Kidney epithelial cell (primary cell): ENCODE data around the gene GPR156. TPM values are rescaled to one million over a fixed set of nuclear protein-coding genes. Genes with fewer than 3 reads are reported as not detected.

Experiments used
- DNase-seq: peaks from one replicate; pipeline ENCODE4 v3.0.0-alpha.2; 2010; ENCODE audit warnings: low read depth
- H3K27me3 ChIP-seq: 2 replicates; pipeline ENCODE4 v1.6.0; 2011; ENCODE audit warnings: low read length; ENCODE audit not compliant: control insufficient read depth, insufficient read depth
- H3K36me3 ChIP-seq: 2 replicates; pipeline ENCODE4 v1.5.1; 2011; ENCODE audit warnings: low read length; ENCODE audit not compliant: control insufficient read depth, insufficient read depth
- H3K4me3 ChIP-seq: 2 replicates; pipeline ENCODE4 v1.5.1; 2011; ENCODE audit warnings: low read depth, mild to moderate bottlenecking, control low read depth, low read length
- CTCF ChIP-seq: IDR thresholded peaks from 2 replicates; pipeline ENCODE4 v1.5.1; 2011; ENCODE audit warnings: mild to moderate bottlenecking, moderate library complexity, low read length, control low read depth, inconsistent platforms; ENCODE audit not compliant: insufficient read depth, poor library complexity, severe bottlenecking
- total RNA-seq: library from RNA; depleted of rRNA; stranded (reverse); fragments of >200 nt; gene quantifications from 2 replicates; pipeline ENCODE4 v1.2.3, GENCODE V29; 2015

GPR156 gene
- total RNA-seq, 1 donor from 2014 or later = 0.63 TPM

GRCh38 chr3:120177707-120178306 is 107.2 kb downstream of the GPR156 start:
- no peaks in the 10 kb centered on the region for H3K27me3 ChIP-seq
- no peak for DNase-seq
- no peaks in the 10 kb centered on the region for H3K36me3 ChIP-seq
- TF ChIP-seq CTCF = no peak
- no peak overlapping the region for H3K4me3 ChIP-seq

GRCh38 chr3:120177151-120177550 is 107.9 kb downstream of the GPR156 start:
- H3K4me3 ChIP-seq = no peak overlapping the region
- no peaks in the 10 kb centered on the region for H3K36me3 ChIP-seq
- TF ChIP-seq CTCF = peak; percentile 5
- H3K27me3 ChIP-seq = no peaks in the 10 kb centered on the region
- peak; percentile 74 for DNase-seq

- TF ChIP-seq CTCF = no peak
- Histone ChIP-seq H3K4me3 (no peak overlapping the region), H3K27me3 (no peaks in the 10 kb centered on the region), H3K36me3 (no peaks in the 10 kb centered on the region)
- DNase-seq = no peak
These were observed 110.0 kb downstream of the GPR156 start for GRCh38 chr3:120174811-120175539.

GRCh38 chr3:120173056-120173675 is 111.9 kb downstream of the GPR156 start:
- Histone ChIP-seq H3K36me3 (no peaks in the 10 kb centered on the region), H3K27me3 (no peaks in the 10 kb centered on the region), H3K4me3 (no peak overlapping the region)
- TF ChIP-seq CTCF = no peak
- DNase-seq = no peak

GRCh38 chr3:120172070-120172469 is 113.0 kb downstream of the GPR156 start:
- no peak for DNase-seq
- Histone ChIP-seq H3K36me3 (no peaks in the 10 kb centered on the region), H3K4me3 (no peak overlapping the region), H3K27me3 (no peaks in the 10 kb centered on the region)
- no peak for TF ChIP-seq CTCF
